Mesendoderm (in vitro differentiated cells): ENCODE measurements around the gene SYT7.

Experiments used
- DNase-seq: peaks from one replicate; pipeline ENCODE4 v3.0.0; 2013
- H2AK5ac ChIP-seq: 2 replicates; pipeline ENCODE4 v1.6.1; 2013; ENCODE audit warnings: low read length, inconsistent platforms
- H2BK120ac ChIP-seq: 2 replicates; pipeline ENCODE4 v1.6.1; 2013; ENCODE audit warnings: low read depth, mild to moderate bottlenecking, low read length, moderate library complexity, mixed read lengths
- H2BK15ac ChIP-seq: replicated peaks from 2 replicates; pipeline ENCODE4 v1.6.1; 2013; ENCODE audit warnings: low read depth, mild to moderate bottlenecking, moderate library complexity
- H2BK5ac ChIP-seq: 2 replicates; pipeline ENCODE4 v1.6.1; 2013; ENCODE audit warnings: low read length, inconsistent platforms
- H3K18ac ChIP-seq: 2 replicates; pipeline ENCODE4 v1.6.1; 2013; ENCODE audit warnings: mild to moderate bottlenecking, low read length, mixed read lengths
- H3K23ac ChIP-seq: one replicate; pipeline ENCODE4 v1.6.1; 2013; ENCODE audit warnings: low read length
- H3K27ac ChIP-seq: 2 replicates; pipeline ENCODE4 v1.5.1; 2013; ENCODE audit warnings: low read depth, mild to moderate bottlenecking, inconsistent platforms, low read length, moderate library complexity
- H3K27me3 ChIP-seq: 2 replicates; pipeline ENCODE4 v1.6.1; 2013; ENCODE audit warnings: low read length, control low read depth, mild to moderate bottlenecking, inconsistent platforms; ENCODE audit not compliant: insufficient read depth, poor library complexity
- H3K36me3 ChIP-seq: 2 replicates; pipeline ENCODE4 v1.6.1; 2013; ENCODE audit warnings: low read length, inconsistent platforms; ENCODE audit not compliant: control insufficient read depth, insufficient read depth
- H3K4ac ChIP-seq: one replicate; pipeline ENCODE4 v1.6.1; 2013; ENCODE audit warnings: low read depth, mild to moderate bottlenecking, low read length, moderate library complexity
- H3K4me1 ChIP-seq: 2 replicates; pipeline ENCODE4 v1.6.1; 2013; ENCODE audit warnings: low read depth, low read length, inconsistent platforms; ENCODE audit not compliant: control insufficient read depth
- H3K4me2 ChIP-seq: 2 replicates; pipeline ENCODE4 v1.6.1; 2013; ENCODE audit warnings: low read length
- H3K4me3 ChIP-seq: 2 replicates; pipeline ENCODE4 v1.5.1; 2013; ENCODE audit warnings: mild to moderate bottlenecking, low read length
- H3K56ac ChIP-seq: one replicate; pipeline ENCODE4 v1.6.1; 2013; ENCODE audit warnings: low read length
- H3K79me1 ChIP-seq: 2 replicates; pipeline ENCODE4 v1.6.1; 2013; ENCODE audit warnings: low read length, inconsistent platforms
- H3K79me2 ChIP-seq: 2 replicates; pipeline ENCODE4 v1.6.1; 2013; ENCODE audit warnings: mild to moderate bottlenecking, low read length; ENCODE audit not compliant: control insufficient read depth, insufficient read depth
- H3K9ac ChIP-seq: 2 replicates; pipeline ENCODE4 v1.6.1; 2013; ENCODE audit warnings: low read length, inconsistent platforms
- H4K5ac ChIP-seq: one replicate; pipeline ENCODE4 v1.6.1; 2013; ENCODE audit warnings: low read length
- H4K8ac ChIP-seq: one replicate; pipeline ENCODE4 v1.6.1; 2013; ENCODE audit warnings: low read depth, mild to moderate bottlenecking, control low read depth, low read length, moderate library complexity
- WGBS: extraction: QIAGEN DNeasy Blood & Tissue Kit; methylation state at CpG from one replicate; pipeline ENCODE4 v1.1.7; 2013; ENCODE audit warnings: low lambda C conversion rate, missing lambda C conversion rate; ENCODE audit not compliant: insufficient coverage; ENCODE audit errors: extremely low coverage; 5-methylcytosine and 5-hydroxymethylcytosine counted together

SYT7 gene

GRCh38 chr11:61488651-61489291, 92.1 kb downstream of the SYT7 start:
- Histone ChIP-seq H2BK5ac (no peak overlapping the region), H3K79me2 (no peaks in the 10 kb centered on the region)

DNA sequence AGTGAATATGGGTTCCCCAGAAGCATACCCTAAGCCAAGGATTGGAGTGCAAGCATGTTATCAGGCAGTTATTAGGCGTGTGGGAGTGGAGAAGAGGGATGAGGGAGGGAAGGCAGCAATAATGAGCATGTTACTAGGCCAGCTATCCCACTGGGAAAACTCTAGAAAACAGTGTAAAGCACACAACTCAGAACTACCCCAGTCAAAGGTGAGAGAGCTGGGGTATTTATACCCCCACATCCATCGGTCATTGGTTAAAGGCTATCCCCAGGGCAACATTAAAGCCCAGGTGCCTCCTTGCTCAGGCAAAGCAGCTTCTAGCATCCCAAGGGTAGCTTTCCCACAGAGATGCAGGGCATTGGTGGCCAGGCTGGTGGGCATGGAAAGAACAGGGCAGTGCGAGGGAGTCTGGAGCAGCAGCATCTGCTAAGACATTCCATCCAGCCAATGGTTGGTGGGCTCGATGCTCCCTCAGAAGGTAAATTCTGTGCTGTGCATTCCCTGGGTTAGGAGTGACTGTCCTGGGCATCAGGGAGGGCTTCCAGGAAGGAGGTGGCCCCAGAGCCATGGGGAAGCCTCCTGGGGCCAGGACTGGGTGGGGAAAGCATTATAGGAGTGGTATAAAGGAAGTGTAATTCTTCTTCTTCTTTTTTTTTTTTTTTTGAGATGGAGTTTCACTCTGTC, 93.4 kb downstream of the SYT7 start:
- Histone ChIP-seq H3K27ac (no peak overlapping the region), H3K18ac (no peak overlapping the region), H2BK5ac (no peak overlapping the region), H3K4me3 (no peak overlapping the region), H3K79me2 (no peaks in the 10 kb centered on the region), H3K9ac (no peak overlapping the region), H3K36me3 (no peaks in the 10 kb centered on the region), H3K4me1 (peaks cover 2% of the 10 kb centered on the region), H4K5ac (no peak overlapping the region), H4K8ac (no peak overlapping the region), H2BK120ac (no peak overlapping the region), H3K27me3 (no peaks in the 10 kb centered on the region), H3K79me1 (no peaks in the 10 kb centered on the region), H3K4me2 (no peak overlapping the region), H3K56ac (no peak overlapping the region), H2AK5ac (no peak overlapping the region), H3K23ac (no peak overlapping the region), H3K4ac (no peak overlapping the region), H2BK15ac (no peak overlapping the region)
- DNase-seq, result no peak
- no CpG with 5 or more reads among the region's 4 CpGs for WGBS

More at GRCh38 chr11:61488651-61489291, 92.1 kb downstream of the SYT7 start:
- DNase-seq, result peak; percentile 71
- WGBS, result no CpG with 5 or more reads among the region's 19 CpGs
- no peak overlapping the region for H3K4me3 ChIP-seq
- peak overlapping the region; percentile 37 for H3K9ac ChIP-seq
- H3K4ac ChIP-seq, result no peak overlapping the region
- H3K36me3 ChIP-seq, result no peaks in the 10 kb centered on the region
- H3K4me1 ChIP-seq, result peaks cover 2% of the 10 kb centered on the region
- H3K27me3 ChIP-seq, result no peaks in the 10 kb centered on the region
- no peak overlapping the region for H2BK15ac ChIP-seq
- no peak overlapping the region for H2AK5ac ChIP-seq
- H2BK120ac ChIP-seq, result no peak overlapping the region
- H4K5ac ChIP-seq, result no peak overlapping the region
- H3K18ac ChIP-seq, result no peak overlapping the region
- H3K56ac ChIP-seq, result peak overlapping the region; percentile 47
- no peak overlapping the region for H3K27ac ChIP-seq
- H3K79me1 ChIP-seq, result no peaks in the 10 kb centered on the region
- no peak overlapping the region for H4K8ac ChIP-seq
- peak overlapping the region; percentile 2 for H3K4me2 ChIP-seq
- H3K23ac ChIP-seq, result no peak overlapping the region

GRCh38 chr11:61486779-61487178, 94.1 kb downstream of the SYT7 start:
- DNase-seq, result no peak
- no peaks in the 10 kb centered on the region for H3K27me3 ChIP-seq
- H3K9ac ChIP-seq, result no peak overlapping the region
- H3K79me1 ChIP-seq, result no peaks in the 10 kb centered on the region
- H3K79me2 ChIP-seq, result no peaks in the 10 kb centered on the region
- H2BK5ac ChIP-seq, result no peak overlapping the region
- WGBS, result no CpG with 5 or more reads among the region's 5 CpGs
- H3K4me3 ChIP-seq, result no peak overlapping the region
- no peak overlapping the region for H2AK5ac ChIP-seq
- no peak overlapping the region for H3K18ac ChIP-seq
- H3K27ac ChIP-seq, result no peak overlapping the region
- no peak overlapping the region for H3K4ac ChIP-seq
- H2BK120ac ChIP-seq, result no peak overlapping the region
- H3K4me1 ChIP-seq, result peaks cover 2% of the 10 kb centered on the region
- no peak overlapping the region for H4K8ac ChIP-seq
- no peak overlapping the region for H4K5ac ChIP-seq
- H3K23ac ChIP-seq, result no peak overlapping the region
- no peak overlapping the region for H3K56ac ChIP-seq
- no peak overlapping the region for H3K4me2 ChIP-seq
- no peak overlapping the region for H2BK15ac ChIP-seq
- no peaks in the 10 kb centered on the region for H3K36me3 ChIP-seq

DNA sequence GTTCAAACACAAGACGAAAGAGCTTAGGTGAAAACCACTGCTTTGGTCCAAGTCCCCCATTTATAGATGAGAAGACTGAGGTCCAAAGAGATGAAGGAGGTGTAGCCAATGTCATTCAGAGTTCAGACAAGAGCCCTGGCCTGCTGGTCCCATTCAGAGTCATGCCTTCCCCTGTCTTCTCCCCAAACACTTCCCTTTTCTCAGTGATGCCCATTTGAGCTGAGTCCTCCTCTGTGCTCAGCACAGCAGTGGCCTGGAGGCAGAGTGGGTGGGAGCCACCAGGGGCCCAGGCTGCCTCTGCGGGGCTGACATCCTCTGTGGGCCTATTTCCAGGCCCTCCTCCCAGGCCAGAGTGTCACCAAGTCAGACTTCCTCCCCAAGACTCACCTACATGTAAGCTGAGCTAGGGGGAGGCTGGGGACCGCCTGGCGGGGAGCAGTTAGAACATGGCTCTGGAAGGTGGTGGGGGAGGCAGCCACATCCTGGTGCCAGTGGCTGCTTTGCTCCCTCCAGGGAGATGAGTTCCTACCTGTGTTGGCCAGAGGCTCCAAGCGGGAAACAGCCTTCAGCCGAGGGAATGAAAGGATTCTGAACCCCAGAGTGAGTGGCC, 94.8 kb downstream of the SYT7 start:
- no CpG with 5 or more reads among the region's 6 CpGs for WGBS

DNA sequence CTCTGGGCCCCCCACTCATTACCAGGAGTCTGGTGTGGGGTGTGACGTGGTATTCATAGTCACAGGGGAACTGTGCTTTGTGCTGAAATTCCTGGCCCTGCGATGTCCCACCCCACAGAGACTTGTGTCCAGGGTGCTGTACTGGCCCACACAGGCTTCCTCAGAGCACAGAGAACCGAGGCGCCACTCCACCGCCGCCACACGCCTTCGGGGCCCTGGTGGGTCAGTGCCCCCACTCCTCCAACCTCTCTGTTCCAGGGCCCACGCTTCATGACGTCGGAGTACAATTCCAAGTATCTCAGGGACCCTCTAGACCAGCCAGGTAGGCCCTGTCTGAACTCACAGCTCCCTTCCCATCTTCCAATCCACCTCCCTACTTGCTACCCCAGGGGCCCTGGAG, 95.8 kb downstream of the SYT7 start:
- no peak overlapping the region for H3K27ac ChIP-seq
- H3K27me3 ChIP-seq, result no peaks in the 10 kb centered on the region
- WGBS, result no CpG with 5 or more reads among the region's 11 CpGs
- no peak overlapping the region for H3K18ac ChIP-seq
- H3K56ac ChIP-seq, result no peak overlapping the region
- no peak overlapping the region for H4K8ac ChIP-seq
- no peak overlapping the region for H2AK5ac ChIP-seq
- no peak for DNase-seq
- no peaks in the 10 kb centered on the region for H3K36me3 ChIP-seq
- no peaks in the 10 kb centered on the region for H3K79me2 ChIP-seq
- no peak overlapping the region for H4K5ac ChIP-seq
- H2BK15ac ChIP-seq, result no peak overlapping the region
- H2BK120ac ChIP-seq, result no peak overlapping the region
- H3K9ac ChIP-seq, result no peak overlapping the region
- H3K4me1 ChIP-seq, result peaks cover 2% of the 10 kb centered on the region
- H3K4ac ChIP-seq, result no peak overlapping the region
- H3K79me1 ChIP-seq, result no peaks in the 10 kb centered on the region
- H2BK5ac ChIP-seq, result no peak overlapping the region
- H3K4me2 ChIP-seq, result no peak overlapping the region
- H3K23ac ChIP-seq, result no peak overlapping the region
- H3K4me3 ChIP-seq, result no peak overlapping the region

More for the DNA sequence above, 94.8 kb downstream of the SYT7 start:
- H4K5ac ChIP-seq, result no peak overlapping the region
- H3K4me2 ChIP-seq, result no peak overlapping the region
- no peaks in the 10 kb centered on the region for H3K79me2 ChIP-seq
- H3K23ac ChIP-seq, result no peak overlapping the region
- H3K4me1 ChIP-seq, result peaks cover 2% of the 10 kb centered on the region
- no peak overlapping the region for H3K56ac ChIP-seq
- H2BK15ac ChIP-seq, result no peak overlapping the region
- no peaks in the 10 kb centered on the region for H3K36me3 ChIP-seq
- no peak overlapping the region for H2AK5ac ChIP-seq
- no peak overlapping the region for H2BK120ac ChIP-seq
- H3K4ac ChIP-seq, result no peak overlapping the region
- H2BK5ac ChIP-seq, result no peak overlapping the region
- no peak overlapping the region for H3K18ac ChIP-seq
- H3K9ac ChIP-seq, result no peak overlapping the region
- no peak overlapping the region for H3K27ac ChIP-seq
- no peak overlapping the region for H3K4me3 ChIP-seq
- no peak overlapping the region for H4K8ac ChIP-seq
- no peak for DNase-seq
- no peaks in the 10 kb centered on the region for H3K79me1 ChIP-seq
- no peaks in the 10 kb centered on the region for H3K27me3 ChIP-seq
